DOHH2 (cell line): Measurements from ENCODE around the gene EXOC7.
A peak's percentile ranks its signal among the peaks of the same experiment; 100 is the strongest.

Source experiments
- H3F3A ChIP-seq: fragments of 200-600 bp; sonication (generic), shearing (Covaris generic); 2 replicates; pipeline ENCODE4 v1.6.0; 2016; ENCODE audit warnings: antibody characterized with exemption, mild to moderate bottlenecking; ENCODE audit not compliant: control insufficient read depth, insufficient read depth
- H3K27ac ChIP-seq: fragments of 200-600 bp; sonication (generic); 2 replicates; pipeline ENCODE4 v1.5.1; 2014; ENCODE audit warnings: low read depth, mild to moderate bottlenecking, low read length, moderate library complexity
- H3K27me3 ChIP-seq: fragments of 200-600 bp; sonication (generic); 2 replicates; pipeline ENCODE4 v1.6.1; 2014; ENCODE audit warnings: mild to moderate bottlenecking, low read length, mixed read lengths; ENCODE audit not compliant: control insufficient read depth
- H3K36me3 ChIP-seq: fragments of 200-600 bp; sonication (generic); 2 replicates; pipeline ENCODE4 v1.6.1; 2014; ENCODE audit warnings: mild to moderate bottlenecking, low read length, moderate library complexity, mixed read lengths; ENCODE audit not compliant: control insufficient read depth
- H3K4me1 ChIP-seq: fragments of 200-600 bp; sonication (generic); 2 replicates; pipeline ENCODE4 v1.6.1; 2014; ENCODE audit warnings: mild to moderate bottlenecking, low read length, mixed read lengths; ENCODE audit not compliant: control insufficient read depth
- H3K4me2 ChIP-seq: fragments of 200-600 bp; sonication (generic); 2 replicates; pipeline ENCODE4 v1.6.0; 2014; ENCODE audit warnings: mild to moderate bottlenecking, low read length, moderate library complexity
- H3K4me3 ChIP-seq: fragments of 200-600 bp; sonication (generic); 2 replicates; pipeline ENCODE4 v1.5.1; 2014; ENCODE audit warnings: mild to moderate bottlenecking, low read length, mixed read lengths
- H3K79me2 ChIP-seq: fragments of 200-600 bp; sonication (generic); 2 replicates; pipeline ENCODE4 v1.6.1; 2014; ENCODE audit warnings: mild to moderate bottlenecking, low read length, mixed read lengths; ENCODE audit not compliant: control insufficient read depth
- H3K9me2 ChIP-seq: fragments of 200-600 bp; sonication (generic); replicated peaks from 2 replicates; pipeline ENCODE4 v1.6.1; 2014; ENCODE audit warnings: mild to moderate bottlenecking, low read length, mixed read lengths; ENCODE audit not compliant: control insufficient read depth
- H3K9me3 ChIP-seq: fragments of 200-600 bp; sonication (generic); 2 replicates; pipeline ENCODE4 v1.6.1; 2014; ENCODE audit warnings: antibody characterized with exemption, low read length, mixed read lengths; ENCODE audit not compliant: control insufficient read depth, insufficient read depth
- H4K20me1 ChIP-seq: fragments of 200-600 bp; sonication (generic); 2 replicates; pipeline ENCODE4 v1.6.0; 2014; ENCODE audit warnings: low read depth, mild to moderate bottlenecking, antibody characterized with exemption, low read length, moderate library complexity; ENCODE audit not compliant: control insufficient read depth, insufficient read depth
- EZH2phosphoT487 ChIP-seq: fragments of 200-600 bp; sonication (generic); IDR thresholded peaks from 2 replicates; pipeline ENCODE4 v1.6.1; 2017; ENCODE audit warnings: borderline replicate concordance, mild to moderate bottlenecking, antibody characterized with exemption, low read length, moderate library complexity, mixed read lengths
- TF ChIP-seq, protein P1 (sequence below): fragments of 200-600 bp; sonication (generic); IDR thresholded peaks from one replicate; pipeline ENCODE4 v1.5.1; 2014; ENCODE audit warnings: antibody characterized with exemption, mild to moderate bottlenecking, low read depth, low read length; ENCODE audit not compliant: poor library complexity, severe bottlenecking

Gene EXOC7

DNA sequence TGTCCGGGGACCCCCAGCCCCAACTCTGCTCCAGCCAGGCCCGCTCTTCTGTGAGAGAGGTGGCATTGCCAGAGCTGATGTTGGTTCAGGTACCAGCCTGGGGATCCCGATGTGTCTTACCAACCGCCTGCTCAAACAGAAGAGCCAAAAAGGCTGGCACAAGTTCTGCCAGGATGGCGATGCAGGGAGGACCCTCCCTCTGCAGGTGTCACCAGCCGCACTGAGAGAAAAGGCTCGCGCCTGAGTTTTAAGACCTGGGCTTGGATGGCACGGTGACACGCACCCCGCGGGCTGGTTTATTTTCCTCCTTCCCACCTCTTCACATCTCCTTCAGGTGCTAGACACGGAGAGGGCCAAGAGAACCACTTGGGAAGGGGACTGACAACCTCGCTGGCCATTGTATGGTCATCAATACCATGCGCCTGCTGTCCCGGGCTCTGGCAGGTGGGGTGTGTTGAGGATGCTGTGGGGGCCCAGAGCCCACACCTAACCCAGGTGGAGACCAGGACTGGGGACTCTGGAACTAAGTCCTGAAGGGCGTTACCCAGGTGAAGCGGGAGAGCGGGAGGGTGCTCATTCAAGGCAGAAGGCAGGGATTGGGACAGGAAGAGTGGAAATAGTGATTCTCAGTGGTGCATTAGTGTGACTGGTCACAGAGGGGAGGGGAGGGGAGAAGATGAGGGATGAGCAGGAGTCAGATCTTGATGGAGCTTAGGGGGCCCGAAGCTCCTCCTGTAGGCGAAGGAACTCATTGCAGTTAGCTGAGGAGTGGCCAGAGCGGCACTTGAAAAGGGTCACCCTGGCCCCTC lies 21.2 kb upstream of the EXOC7 start:
- no peak for TF ChIP-seq EZH2phosphoT487
- TF ChIP-seq, protein P1, sequence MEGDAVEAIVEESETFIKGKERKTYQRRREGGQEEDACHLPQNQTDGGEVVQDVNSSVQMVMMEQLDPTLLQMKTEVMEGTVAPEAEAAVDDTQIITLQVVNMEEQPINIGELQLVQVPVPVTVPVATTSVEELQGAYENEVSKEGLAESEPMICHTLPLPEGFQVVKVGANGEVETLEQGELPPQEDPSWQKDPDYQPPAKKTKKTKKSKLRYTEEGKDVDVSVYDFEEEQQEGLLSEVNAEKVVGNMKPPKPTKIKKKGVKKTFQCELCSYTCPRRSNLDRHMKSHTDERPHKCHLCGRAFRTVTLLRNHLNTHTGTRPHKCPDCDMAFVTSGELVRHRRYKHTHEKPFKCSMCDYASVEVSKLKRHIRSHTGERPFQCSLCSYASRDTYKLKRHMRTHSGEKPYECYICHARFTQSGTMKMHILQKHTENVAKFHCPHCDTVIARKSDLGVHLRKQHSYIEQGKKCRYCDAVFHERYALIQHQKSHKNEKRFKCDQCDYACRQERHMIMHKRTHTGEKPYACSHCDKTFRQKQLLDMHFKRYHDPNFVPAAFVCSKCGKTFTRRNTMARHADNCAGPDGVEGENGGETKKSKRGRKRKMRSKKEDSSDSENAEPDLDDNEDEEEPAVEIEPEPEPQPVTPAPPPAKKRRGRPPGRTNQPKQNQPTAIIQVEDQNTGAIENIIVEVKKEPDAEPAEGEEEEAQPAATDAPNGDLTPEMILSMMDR, result peak; percentile 37
- H3F3A ChIP-seq, result no peaks in the 10 kb centered on the region
- H3K79me2 ChIP-seq, result no peaks in the 10 kb centered on the region
- H3K27me3 ChIP-seq, result 0 out of 2 replicates have a peak, but pooled peaks cover 3% of the 10 kb centered on the region
- H3K4me1 ChIP-seq, result peaks cover 18% of the 10 kb centered on the region
- H3K9me2 ChIP-seq, result no peaks in the 10 kb centered on the region
- H3K4me3 ChIP-seq, result no peak overlapping the region
- no peak overlapping the region for H3K4me2 ChIP-seq
- H3K27ac ChIP-seq, result no peak overlapping the region
- H3K9me3 ChIP-seq, result no peaks in the 10 kb centered on the region
- H4K20me1 ChIP-seq, result no peaks in the 10 kb centered on the region
- H3K36me3 ChIP-seq, result no peaks in the 10 kb centered on the region

DNA sequence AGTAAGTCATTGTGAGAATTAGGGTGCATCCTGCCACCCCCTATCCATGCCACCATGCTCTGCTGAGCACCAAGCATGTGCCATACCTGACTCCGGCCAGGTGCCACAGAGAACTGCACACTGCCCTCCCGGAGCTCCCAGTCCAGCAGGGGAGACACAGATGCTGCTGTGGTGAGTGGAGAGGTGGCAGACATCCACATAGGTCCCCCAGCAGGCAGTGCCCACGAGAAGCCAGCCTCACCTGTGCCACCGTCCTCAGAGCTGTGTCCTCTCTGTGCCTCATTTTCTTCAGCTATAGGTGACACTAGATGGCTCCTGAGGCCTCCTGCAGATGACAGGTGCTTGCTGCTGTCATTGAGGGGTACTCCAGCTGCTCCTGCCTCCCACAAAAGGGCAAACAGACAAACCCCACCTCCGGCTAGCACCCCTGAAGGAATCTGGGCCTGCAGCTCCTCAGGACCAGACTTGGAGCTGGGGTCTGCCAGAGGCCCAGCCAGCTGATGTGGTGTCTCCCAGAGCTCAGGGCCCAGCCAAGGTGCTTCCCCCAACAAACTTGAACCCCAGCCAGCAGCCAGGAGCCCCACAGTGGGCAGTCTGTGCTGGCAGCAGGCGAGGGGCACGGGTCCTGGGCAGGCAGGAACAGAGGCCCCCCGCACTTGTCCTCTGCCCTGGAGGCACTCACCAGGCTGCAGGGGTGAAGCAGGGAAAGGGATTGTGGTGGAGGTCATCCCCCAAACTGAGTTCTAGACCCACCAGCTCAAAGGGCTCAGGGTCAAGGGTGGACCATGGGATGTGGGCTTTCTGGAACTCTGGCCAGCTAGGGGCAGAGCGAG lies 20.4 kb upstream of the EXOC7 start:
- TF ChIP-seq, protein P1, result no peak
- TF ChIP-seq EZH2phosphoT487, result no peak
- Histone ChIP-seq H3K4me3 (no peak overlapping the region), H3K79me2 (no peaks in the 10 kb centered on the region), H3K9me3 (no peaks in the 10 kb centered on the region), H3F3A (no peaks in the 10 kb centered on the region), H4K20me1 (no peaks in the 10 kb centered on the region), H3K27ac (no peak overlapping the region), H3K27me3 (0 out of 2 replicates have a peak, but pooled peaks cover 3% of the 10 kb centered on the region), H3K4me2 (no peak overlapping the region), H3K4me1 (peaks cover 18% of the 10 kb centered on the region), H3K9me2 (no peaks in the 10 kb centered on the region), H3K36me3 (no peaks in the 10 kb centered on the region)

DNA sequence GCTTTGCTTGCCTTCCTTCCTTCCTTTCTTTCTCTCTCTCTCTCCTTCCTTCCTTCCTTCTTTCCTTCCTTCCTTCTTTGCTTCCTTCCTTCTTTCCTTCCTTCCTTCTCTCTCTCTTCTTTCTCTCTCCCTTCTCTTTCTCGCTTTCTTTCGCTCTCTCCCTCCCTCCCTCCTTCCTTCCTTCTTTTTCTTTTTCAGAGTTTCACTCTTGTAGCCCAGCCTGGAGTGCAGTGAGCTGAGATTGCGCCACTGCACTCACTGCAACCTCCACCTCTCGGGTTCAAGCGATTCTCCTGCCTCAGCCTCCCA lies 19.6 kb upstream of the EXOC7 start:
- no peaks in the 10 kb centered on the region for H3K79me2 ChIP-seq
- H3K27me3 ChIP-seq, result 0 out of 2 replicates have a peak, but pooled peaks cover 3% of the 10 kb centered on the region
- no peaks in the 10 kb centered on the region for H3K9me3 ChIP-seq
- no peaks in the 10 kb centered on the region for H3K36me3 ChIP-seq
- no peaks in the 10 kb centered on the region for H4K20me1 ChIP-seq
- peak overlapping the region; percentile 5; the same call in 1 of the 2 replicates for H3K4me2 ChIP-seq
- H3K4me1 ChIP-seq, result peaks cover 18% of the 10 kb centered on the region
- no peaks in the 10 kb centered on the region for H3K9me2 ChIP-seq
- no peak for TF ChIP-seq EZH2phosphoT487
- TF ChIP-seq, protein P1, result no peak
- H3F3A ChIP-seq, result no peaks in the 10 kb centered on the region
- no peak overlapping the region for H3K27ac ChIP-seq
- H3K4me3 ChIP-seq, result no peak overlapping the region
